Neural crest cell (in vitro differentiated cells): ENCODE measurements around the gene F12. TPM values are rescaled to one million over a fixed set of nuclear protein-coding genes. Genes with fewer than 3 reads are reported as not detected.

Experiments
- DNase-seq: peaks from one replicate; pipeline ENCODE4 v3.0.0; 2021; ENCODE audit warnings: low read depth, mixed read lengths, low spot score
- H3K27ac Mint-ChIP-seq: one replicate; pipeline ENCODE4 v1.8.0; 2021; ENCODE audit warnings: mild to moderate bottlenecking, mixed read lengths; ENCODE audit not compliant: unreplicated experiment
- H3K27me3 Mint-ChIP-seq: 2 replicates; pipeline ENCODE4 v1.8.0; 2021; ENCODE audit warnings: low read depth, mild to moderate bottlenecking, mixed read lengths
- H3K36me3 Mint-ChIP-seq: 2 replicates; pipeline ENCODE4 v1.8.0; 2021; ENCODE audit warnings: low read depth, mild to moderate bottlenecking, mixed read lengths
- H3K4me1 Mint-ChIP-seq: 2 replicates; pipeline ENCODE4 v1.8.0; 2021; ENCODE audit warnings: mixed read lengths
- H3K4me3 Mint-ChIP-seq: one replicate; pipeline ENCODE4 v1.8.0; 2021; ENCODE audit warnings: mild to moderate bottlenecking, mixed read lengths
- H3K9me3 Mint-ChIP-seq: 2 replicates; pipeline ENCODE4 v1.8.0; 2021; ENCODE audit warnings: mixed read lengths
- total RNA-seq: library from RNA; stranded (reverse); gene quantifications from 2 replicates; pipeline ENCODE4 v1.2.1, GENCODE V29; 2021
- TF ChIP-seq, protein P1 (sequence below): fragments of 200-600 bp; sonication (generic); conservative IDR thresholded peaks from 2 replicates; pipeline ENCODE4 v1.5.0; 2021; ENCODE audit warnings: antibody characterized with exemption, mild to moderate bottlenecking

F12 gene
- total RNA-seq, 1 donor from 2014 or later = 2.7 TPM

DNA sequence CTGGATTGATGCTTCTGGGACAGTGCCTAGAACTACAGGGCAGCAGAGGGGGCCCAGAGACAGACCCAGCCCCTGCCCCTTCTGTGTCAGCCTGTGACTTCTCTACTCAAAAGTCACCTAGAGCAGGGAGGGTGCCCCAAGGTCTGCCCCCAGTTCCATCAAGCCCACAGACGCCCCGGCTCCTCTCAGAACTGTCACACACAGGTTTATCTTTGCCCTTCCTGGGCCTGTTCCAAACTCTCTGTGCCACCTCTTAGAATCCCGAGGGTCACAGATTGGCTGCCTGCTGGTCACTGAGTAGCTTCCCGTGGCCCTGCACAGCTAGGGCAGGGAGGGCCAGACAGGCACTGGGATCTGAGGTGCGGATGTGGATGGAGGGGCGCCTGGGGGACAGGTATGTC lies 49.9 kb downstream of the F12 start:
- TF ChIP-seq, protein P1, sequence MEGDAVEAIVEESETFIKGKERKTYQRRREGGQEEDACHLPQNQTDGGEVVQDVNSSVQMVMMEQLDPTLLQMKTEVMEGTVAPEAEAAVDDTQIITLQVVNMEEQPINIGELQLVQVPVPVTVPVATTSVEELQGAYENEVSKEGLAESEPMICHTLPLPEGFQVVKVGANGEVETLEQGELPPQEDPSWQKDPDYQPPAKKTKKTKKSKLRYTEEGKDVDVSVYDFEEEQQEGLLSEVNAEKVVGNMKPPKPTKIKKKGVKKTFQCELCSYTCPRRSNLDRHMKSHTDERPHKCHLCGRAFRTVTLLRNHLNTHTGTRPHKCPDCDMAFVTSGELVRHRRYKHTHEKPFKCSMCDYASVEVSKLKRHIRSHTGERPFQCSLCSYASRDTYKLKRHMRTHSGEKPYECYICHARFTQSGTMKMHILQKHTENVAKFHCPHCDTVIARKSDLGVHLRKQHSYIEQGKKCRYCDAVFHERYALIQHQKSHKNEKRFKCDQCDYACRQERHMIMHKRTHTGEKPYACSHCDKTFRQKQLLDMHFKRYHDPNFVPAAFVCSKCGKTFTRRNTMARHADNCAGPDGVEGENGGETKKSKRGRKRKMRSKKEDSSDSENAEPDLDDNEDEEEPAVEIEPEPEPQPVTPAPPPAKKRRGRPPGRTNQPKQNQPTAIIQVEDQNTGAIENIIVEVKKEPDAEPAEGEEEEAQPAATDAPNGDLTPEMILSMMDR = no peak
- DNase-seq = no peak
- Mint-ChIP-seq H3K36me3 (no peaks in the 10 kb centered on the region), H3K4me1 (peaks cover 5% of the 10 kb centered on the region), H3K4me3 (peak overlapping the region; percentile 2), H3K9me3 (no peaks in the 10 kb centered on the region), H3K27ac (no peak overlapping the region), H3K27me3 (peaks cover 37% of the 10 kb centered on the region)

DNA sequence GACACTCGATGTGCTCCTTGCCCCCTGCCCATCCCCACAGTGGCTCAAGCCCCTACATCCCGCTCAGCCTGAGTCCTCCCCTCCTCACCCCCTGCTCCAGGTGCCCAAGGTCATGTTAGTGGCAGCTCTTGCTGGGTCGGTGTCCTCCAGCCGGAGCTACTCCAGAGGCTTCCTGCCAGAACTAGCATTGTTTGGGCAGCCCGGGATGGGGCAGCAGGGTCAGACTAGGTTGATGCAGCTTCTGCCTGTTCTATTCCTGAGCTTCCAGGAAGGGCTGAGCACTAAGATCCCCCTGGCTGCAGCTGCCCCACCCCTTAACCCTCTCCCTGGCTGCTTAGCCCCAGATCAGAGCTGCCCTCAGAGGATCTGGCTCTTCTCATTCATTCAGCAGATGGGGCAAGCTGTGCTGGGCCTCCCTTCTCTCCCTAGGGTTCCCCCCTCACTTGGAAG lies 51.0 kb downstream of the F12 start:
- H3K4me1 Mint-ChIP-seq = peaks cover 5% of the 10 kb centered on the region
- H3K9me3 Mint-ChIP-seq = no peaks in the 10 kb centered on the region
- H3K27ac Mint-ChIP-seq = no peak overlapping the region
- no peak for DNase-seq
- H3K27me3 Mint-ChIP-seq = peaks cover 40% of the 10 kb centered on the region
- H3K4me3 Mint-ChIP-seq = no peak overlapping the region
- H3K36me3 Mint-ChIP-seq = no peaks in the 10 kb centered on the region
- TF ChIP-seq, protein P1 = no peak

DNA sequence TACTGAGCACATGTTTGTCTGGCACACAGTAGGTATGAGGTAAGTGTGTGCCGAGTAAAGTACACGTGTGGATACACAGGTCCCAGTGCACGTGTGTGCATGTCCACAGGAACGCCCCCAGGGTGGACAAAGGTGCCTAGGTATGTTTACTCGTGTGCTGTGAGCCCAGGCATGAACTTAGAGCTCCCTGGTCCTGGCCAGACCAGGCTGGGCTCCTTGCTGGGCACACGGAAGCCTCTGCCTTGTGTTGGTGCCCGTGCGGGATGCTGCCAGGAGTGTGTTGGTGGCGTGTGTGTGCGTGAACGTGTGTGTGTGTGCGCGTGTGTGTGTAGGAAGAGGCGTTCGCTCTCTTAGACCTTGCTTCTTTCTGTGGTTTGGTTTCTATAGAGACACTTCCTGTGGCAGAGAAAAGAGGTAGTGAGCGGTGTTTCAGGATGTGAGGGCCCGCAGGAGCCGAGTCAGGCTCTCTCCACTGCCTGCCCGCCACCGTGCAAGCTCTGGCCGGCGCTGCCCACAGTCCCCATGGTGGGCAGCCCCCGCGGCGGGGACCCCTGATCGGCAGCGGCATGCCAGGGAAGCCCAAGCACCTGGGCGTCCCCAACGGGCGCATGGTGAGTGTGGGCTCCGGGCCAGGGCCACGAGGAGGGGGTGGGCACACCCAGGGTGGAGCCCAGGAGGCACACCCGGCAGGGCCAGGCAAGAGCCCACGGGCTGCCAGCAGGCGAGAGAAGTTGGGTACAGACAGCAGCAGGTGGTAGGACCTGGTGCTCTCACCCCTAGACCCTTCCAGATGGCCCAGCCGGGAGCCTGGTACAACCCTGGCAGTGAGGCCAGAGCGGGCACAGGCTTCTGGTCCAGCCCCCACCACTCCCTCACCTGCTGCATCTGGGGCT lies 51.7 kb downstream of the F12 start, which contains the start of gene RGS14:
RGS14 (plus strand) TSS at position 466 of the 893 bp plus-strand sequence; CDS start at position 567, 101 bp downstream.
- Mint-ChIP-seq H3K4me3 (no peak within 1 kb of the TSS), H3K36me3 (no peaks in the 10 kb centered on the region), H3K9me3 (no peaks in the 10 kb centered on the region), H3K4me1 (peaks cover 5% of the 10 kb centered on the region), H3K27ac (no peak within 1 kb of the TSS), H3K27me3 (peaks cover 40% of the 10 kb centered on the region)
- no peak for DNase-seq
- TF ChIP-seq, protein P1 = no peak

DNA sequence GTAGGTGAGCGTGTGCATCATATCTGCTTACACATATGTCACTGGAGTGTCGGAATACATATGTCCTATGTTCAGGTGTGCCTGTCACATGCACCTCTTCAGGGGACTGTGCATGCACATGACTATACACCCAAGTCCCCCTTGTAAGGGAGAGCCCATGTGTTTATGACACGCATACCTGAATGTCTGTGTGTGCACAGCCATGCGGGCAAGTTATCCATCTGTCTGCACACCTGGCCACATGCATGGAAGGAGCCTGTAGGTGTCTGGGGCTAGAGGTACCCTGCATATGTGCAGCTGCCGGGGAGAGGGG lies 52.3 kb downstream of the F12 start:
- Mint-ChIP-seq H3K4me3 (no peak overlapping the region), H3K27me3 (peaks cover 37% of the 10 kb centered on the region)

DNA sequence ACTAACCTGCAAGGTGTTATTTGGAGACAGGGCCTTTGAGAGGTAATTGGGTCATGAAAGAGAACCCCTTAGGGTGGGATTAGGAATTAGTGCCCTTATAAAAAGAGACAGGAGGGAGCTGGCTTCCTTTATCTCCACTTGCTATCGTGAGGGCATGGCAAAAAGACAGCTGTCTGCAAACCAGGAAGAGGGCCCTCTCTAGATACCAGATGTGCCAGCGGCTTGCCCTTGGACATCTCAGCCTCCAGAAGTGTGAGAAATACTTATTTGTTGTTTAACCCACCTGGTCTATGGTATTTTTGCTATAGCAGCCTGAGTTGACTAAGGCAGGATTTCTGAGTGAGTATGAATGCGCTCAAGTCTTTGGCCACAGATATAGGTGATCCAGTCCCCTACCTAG lies 52.6 kb downstream of the F12 start:
- DNase-seq = no peak
- no peak overlapping the region for H3K27ac Mint-ChIP-seq
- H3K4me1 Mint-ChIP-seq = peaks cover 11% of the 10 kb centered on the region
- peaks cover 37% of the 10 kb centered on the region for H3K27me3 Mint-ChIP-seq
- no peaks in the 10 kb centered on the region for H3K9me3 Mint-ChIP-seq
- TF ChIP-seq, protein P1 = no peak
- H3K36me3 Mint-ChIP-seq = no peaks in the 10 kb centered on the region
- H3K4me3 Mint-ChIP-seq = no peak overlapping the region

More for the DNA sequence above, 52.3 kb downstream of the F12 start:
- no peak for DNase-seq
- Mint-ChIP-seq H3K36me3 (no peaks in the 10 kb centered on the region), H3K27ac (no peak overlapping the region), H3K4me1 (peaks cover 7% of the 10 kb centered on the region), H3K9me3 (no peaks in the 10 kb centered on the region)
- TF ChIP-seq, protein P1 = no peak
